GM12801 (cell line): Measurements from ENCODE around the gene UCHL1.

Experiments
- CTCF ChIP-seq: IDR thresholded peaks from one replicate; pipeline ENCODE4 v1.5.1; 2011; ENCODE audit warnings: control low read depth; ENCODE audit not compliant: insufficient read length; ENCODE audit errors: extremely low read depth

UCHL1 gene

GRCh38 chr4:41256740-41257256 is at the start of gene UCHL1:
TSS of gene UCHL1 (plus strand) at chr4:41256928. CDS start at chr4:41256977, 49 bp downstream.
- no peak for TF ChIP-seq CTCF

GRCh38 chr4:41207291-41207831 is 49.4 kb upstream of the UCHL1 start:
- no peak for TF ChIP-seq CTCF

GRCh38 chr4:41209187-41209586 is 47.5 kb upstream of the UCHL1 start:
- no peak for TF ChIP-seq CTCF

- no peak for TF ChIP-seq CTCF
Observed at GRCh38 chr4:41209901-41210300, 46.8 kb upstream of the UCHL1 start.

- TF ChIP-seq CTCF, result no peak
Observed at GRCh38 chr4:41211951-41212615, 44.6 kb upstream of the UCHL1 start.

GRCh38 chr4:41212616-41213203 is 44.0 kb upstream of the UCHL1 start:
- no peak for TF ChIP-seq CTCF

- TF ChIP-seq CTCF, result no peak
Observed at GRCh38 chr4:41213625-41214135, 43.0 kb upstream of the UCHL1 start.
